HEK293 (cell line): Measurements from ENCODE around the gene ATP2C1.

ENCODE experiments used
- GLI4 ChIP-seq: fragments of 450-650 bp; formaldehyde crosslinking; IDR thresholded peaks from 2 replicates; pipeline ENCODE4 v1.5.1; 2016; ENCODE audit warnings: missing biosample characterization, missing genetic modification characterization
- ZEB2 ChIP-seq: fragments of 450-650 bp; formaldehyde crosslinking; IDR thresholded peaks from 2 replicates; pipeline ENCODE4 v1.5.1; 2016; ENCODE audit warnings: missing biosample characterization, missing genetic modification characterization
- ZFP37 ChIP-seq: fragments of 450-650 bp; formaldehyde crosslinking; IDR thresholded peaks from 2 replicates; pipeline ENCODE4 v1.5.1; 2016; ENCODE audit warnings: missing biosample characterization, missing genetic modification characterization
- ZNF121 ChIP-seq: fragments of 450-650 bp; formaldehyde crosslinking; IDR thresholded peaks from 2 replicates; pipeline ENCODE4 v1.5.1; 2016; ENCODE audit warnings: missing biosample characterization, missing genetic modification characterization
- ZNF670 ChIP-seq: fragments of 450-650 bp; formaldehyde crosslinking; IDR thresholded peaks from 2 replicates; pipeline ENCODE4 v1.5.1; 2016; ENCODE audit warnings: missing biosample characterization, missing genetic modification characterization, low read depth
- ZNF747 ChIP-seq: fragments of 450-650 bp; formaldehyde crosslinking; IDR thresholded peaks from 2 replicates; pipeline ENCODE4 v1.5.1; 2016; ENCODE audit warnings: missing biosample characterization, missing genetic modification characterization
- TF ChIP-seq, protein P1 (sequence below): fragments of 450-650 bp; formaldehyde crosslinking; IDR thresholded peaks from 2 replicates; pipeline ENCODE4 v1.5.1; 2016; ENCODE audit warnings: missing biosample characterization, missing genetic modification characterization
- TF ChIP-seq, protein P2 (sequence below): fragments of 450-650 bp; formaldehyde crosslinking; IDR thresholded peaks from 2 replicates; pipeline ENCODE4 v1.5.1; 2016; ENCODE audit warnings: missing biosample characterization, missing genetic modification characterization
- TF ChIP-seq, protein P3 (sequence below): sonication (generic); formaldehyde crosslinking; IDR thresholded peaks from 2 replicates; pipeline ENCODE4 v1.8.1; 2022; ENCODE audit warnings: mild to moderate bottlenecking, moderate library complexity, missing genetic modification reagents
- TF ChIP-seq, protein P4 (sequence below): fragments of 450-650 bp; formaldehyde crosslinking; optimal IDR thresholded peaks from 2 replicates; pipeline ENCODE3; 2016; ENCODE audit warnings: missing biosample characterization, mild to moderate bottlenecking, missing genetic modification characterization

DNA sequence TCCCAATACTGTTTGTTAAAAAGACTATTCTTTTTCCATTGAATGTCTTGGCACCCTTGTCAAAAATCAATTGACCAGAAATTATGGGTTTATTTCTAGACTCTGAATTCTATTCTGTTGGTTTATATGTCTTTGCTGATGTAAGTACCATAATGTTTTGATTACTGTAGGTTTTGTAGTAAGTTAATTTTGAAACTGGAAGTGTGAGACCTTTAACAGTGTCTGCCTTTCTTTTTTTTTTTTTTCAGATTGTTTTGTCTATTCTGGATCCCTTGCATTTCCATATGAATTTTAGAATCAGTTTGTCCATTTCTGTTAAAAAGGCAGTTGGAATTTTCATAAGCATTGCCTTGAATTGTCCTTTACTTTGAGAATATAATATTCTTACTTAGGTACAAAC, 13.6 kb downstream of the ATP2C1 start:
- TF ChIP-seq ZFP37 (tag by site-specific recombination) (no peak), ZNF121 (tag by site-specific recombination) (no peak), ZNF670 (tag by site-specific recombination) (no peak), ZNF747 (tag by site-specific recombination) (no peak), ZEB2 (tag by site-specific recombination) (no peak), GLI4 (tag by site-specific recombination) (no peak)
- TF ChIP-seq, protein P1, sequence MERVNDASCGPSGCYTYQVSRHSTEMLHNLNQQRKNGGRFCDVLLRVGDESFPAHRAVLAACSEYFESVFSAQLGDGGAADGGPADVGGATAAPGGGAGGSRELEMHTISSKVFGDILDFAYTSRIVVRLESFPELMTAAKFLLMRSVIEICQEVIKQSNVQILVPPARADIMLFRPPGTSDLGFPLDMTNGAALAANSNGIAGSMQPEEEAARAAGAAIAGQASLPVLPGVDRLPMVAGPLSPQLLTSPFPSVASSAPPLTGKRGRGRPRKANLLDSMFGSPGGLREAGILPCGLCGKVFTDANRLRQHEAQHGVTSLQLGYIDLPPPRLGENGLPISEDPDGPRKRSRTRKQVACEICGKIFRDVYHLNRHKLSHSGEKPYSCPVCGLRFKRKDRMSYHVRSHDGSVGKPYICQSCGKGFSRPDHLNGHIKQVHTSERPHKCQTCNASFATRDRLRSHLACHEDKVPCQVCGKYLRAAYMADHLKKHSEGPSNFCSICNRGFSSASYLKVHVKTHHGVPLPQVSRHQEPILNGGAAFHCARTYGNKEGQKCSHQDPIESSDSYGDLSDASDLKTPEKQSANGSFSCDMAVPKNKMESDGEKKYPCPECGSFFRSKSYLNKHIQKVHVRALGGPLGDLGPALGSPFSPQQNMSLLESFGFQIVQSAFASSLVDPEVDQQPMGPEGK (tag by site-specific recombination): no peak
- TF ChIP-seq, protein P2, sequence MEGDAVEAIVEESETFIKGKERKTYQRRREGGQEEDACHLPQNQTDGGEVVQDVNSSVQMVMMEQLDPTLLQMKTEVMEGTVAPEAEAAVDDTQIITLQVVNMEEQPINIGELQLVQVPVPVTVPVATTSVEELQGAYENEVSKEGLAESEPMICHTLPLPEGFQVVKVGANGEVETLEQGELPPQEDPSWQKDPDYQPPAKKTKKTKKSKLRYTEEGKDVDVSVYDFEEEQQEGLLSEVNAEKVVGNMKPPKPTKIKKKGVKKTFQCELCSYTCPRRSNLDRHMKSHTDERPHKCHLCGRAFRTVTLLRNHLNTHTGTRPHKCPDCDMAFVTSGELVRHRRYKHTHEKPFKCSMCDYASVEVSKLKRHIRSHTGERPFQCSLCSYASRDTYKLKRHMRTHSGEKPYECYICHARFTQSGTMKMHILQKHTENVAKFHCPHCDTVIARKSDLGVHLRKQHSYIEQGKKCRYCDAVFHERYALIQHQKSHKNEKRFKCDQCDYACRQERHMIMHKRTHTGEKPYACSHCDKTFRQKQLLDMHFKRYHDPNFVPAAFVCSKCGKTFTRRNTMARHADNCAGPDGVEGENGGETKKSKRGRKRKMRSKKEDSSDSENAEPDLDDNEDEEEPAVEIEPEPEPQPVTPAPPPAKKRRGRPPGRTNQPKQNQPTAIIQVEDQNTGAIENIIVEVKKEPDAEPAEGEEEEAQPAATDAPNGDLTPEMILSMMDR (tag by site-specific recombination): no peak
- TF ChIP-seq, protein P3, sequence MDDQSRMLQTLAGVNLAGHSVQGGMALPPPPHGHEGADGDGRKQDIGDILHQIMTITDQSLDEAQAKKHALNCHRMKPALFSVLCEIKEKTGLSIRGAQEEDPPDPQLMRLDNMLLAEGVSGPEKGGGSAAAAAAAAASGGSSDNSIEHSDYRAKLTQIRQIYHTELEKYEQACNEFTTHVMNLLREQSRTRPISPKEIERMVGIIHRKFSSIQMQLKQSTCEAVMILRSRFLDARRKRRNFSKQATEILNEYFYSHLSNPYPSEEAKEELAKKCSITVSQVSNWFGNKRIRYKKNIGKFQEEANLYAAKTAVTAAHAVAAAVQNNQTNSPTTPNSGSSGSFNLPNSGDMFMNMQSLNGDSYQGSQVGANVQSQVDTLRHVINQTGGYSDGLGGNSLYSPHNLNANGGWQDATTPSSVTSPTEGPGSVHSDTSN: no peak
- TF ChIP-seq, protein P4, sequence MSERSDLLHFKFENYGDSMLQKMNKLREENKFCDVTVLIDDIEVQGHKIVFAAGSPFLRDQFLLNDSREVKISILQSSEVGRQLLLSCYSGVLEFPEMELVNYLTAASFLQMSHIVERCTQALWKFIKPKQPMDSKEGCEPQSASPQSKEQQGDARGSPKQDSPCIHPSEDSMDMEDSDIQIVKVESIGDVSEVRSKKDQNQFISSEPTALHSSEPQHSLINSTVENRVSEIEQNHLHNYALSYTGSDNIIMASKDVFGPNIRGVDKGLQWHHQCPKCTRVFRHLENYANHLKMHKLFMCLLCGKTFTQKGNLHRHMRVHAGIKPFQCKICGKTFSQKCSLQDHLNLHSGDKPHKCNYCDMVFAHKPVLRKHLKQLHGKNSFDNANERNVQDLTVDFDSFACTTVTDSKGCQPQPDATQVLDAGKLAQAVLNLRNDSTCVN (tag by site-specific recombination): no peak
